ENCODE data around the gene STRA6. TPM values are rescaled to one million over a fixed set of nuclear protein-coding genes. Genes with fewer than 3 reads are reported as not detected.

Gene STRA6
- total RNA-seq, 3 donors from 2014 or later, result 0.98 to 1.0 TPM; not detected in 1

DNA sequence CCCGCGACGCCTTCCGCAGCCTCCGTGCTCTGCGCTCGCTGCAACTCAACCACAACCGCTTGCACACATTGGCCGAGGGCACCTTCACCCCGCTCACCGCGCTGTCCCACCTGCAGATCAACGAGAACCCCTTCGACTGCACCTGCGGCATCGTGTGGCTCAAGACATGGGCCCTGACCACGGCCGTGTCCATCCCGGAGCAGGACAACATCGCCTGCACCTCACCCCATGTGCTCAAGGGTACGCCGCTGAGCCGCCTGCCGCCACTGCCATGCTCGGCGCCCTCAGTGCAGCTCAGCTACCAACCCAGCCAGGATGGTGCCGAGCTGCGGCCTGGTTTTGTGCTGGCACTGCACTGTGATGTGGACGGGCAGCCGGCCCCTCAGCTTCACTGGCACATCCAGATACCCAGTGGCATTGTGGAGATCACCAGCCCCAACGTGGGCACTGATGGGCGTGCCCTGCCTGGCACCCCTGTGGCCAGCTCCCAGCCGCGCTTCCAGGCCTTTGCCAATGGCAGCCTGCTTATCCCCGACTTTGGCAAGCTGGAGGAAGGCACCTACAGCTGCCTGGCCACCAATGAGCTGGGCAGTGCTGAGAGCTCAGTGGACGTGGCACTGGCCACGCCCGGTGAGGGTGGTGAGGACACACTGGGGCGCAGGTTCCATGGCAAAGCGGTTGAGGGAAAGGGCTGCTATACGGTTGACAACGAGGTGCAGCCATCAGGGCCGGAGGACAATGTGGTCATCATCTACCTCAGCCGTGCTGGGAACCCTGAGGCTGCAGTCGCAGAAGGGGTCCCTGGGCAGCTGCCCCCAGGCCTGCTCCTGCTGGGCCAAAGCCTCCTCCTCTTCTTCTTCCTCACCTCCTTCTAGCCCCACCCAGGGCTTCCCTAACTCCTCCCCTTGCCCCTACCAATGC is 27.1 kb downstream of the STRA6 start:
- peak in 1 of 2 donors; percentile 15 for DNase-seq (ENCODE audit: low spot score in 2 of 2)
- H3K4me3 ChIP-seq, result peak overlapping the region; percentile 43 to 68 (median 56)
- intact Hi-C loops (cut with DNase I; ENCODE audit: low total_unique reads), result no loop called here
- no peak for TF ChIP-seq POLR2A (IDR thresholded peaks at IDR 0.05)
- no peak for TF ChIP-seq POLR2AphosphoS5 (IDR thresholded peaks at IDR 0.05)
- no peak for TF ChIP-seq CTCF (IDR thresholded peaks at IDR 0.05)
- peak overlapping the region; percentile 88 to 95 for H3K27ac ChIP-seq
- H3K9me3 ChIP-seq, result no peaks in the 10 kb centered on the region
- H3K4me1 ChIP-seq, result peaks cover 30 to 36% of the 10 kb centered on the region in 2 donors
- H3K36me3 ChIP-seq, result no peaks in the 10 kb centered on the region
- no peaks in the 10 kb centered on the region for H3K27me3 ChIP-seq

DNA sequence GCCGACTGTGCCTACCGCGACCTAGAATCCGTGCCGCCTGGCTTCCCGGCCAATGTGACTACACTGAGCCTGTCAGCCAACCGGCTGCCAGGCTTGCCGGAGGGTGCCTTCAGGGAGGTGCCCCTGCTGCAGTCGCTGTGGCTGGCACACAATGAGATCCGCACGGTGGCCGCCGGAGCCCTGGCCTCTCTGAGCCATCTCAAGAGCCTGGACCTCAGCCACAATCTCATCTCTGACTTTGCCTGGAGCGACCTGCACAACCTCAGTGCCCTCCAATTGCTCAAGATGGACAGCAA is 27.7 kb downstream of the STRA6 start:
- Histone ChIP-seq H3K27ac (peak overlapping the region; percentile 88 to 95), H3K4me1 (peaks cover 24 to 32% of the 10 kb centered on the region in 2 donors), H3K27me3 (no peaks in the 10 kb centered on the region), H3K36me3 (no peaks in the 10 kb centered on the region), H3K4me3 (peak overlapping the region; percentile 43 to 68 (median 56)), H3K9me3 (no peaks in the 10 kb centered on the region)
- no peak for TF ChIP-seq POLR2AphosphoS5 (IDR thresholded peaks at IDR 0.05)
- TF ChIP-seq CTCF (IDR thresholded peaks at IDR 0.05), result no peak
- TF ChIP-seq POLR2A (IDR thresholded peaks at IDR 0.05), result no peak
- DNase-seq (ENCODE audit: low spot score in 2 of 2), result peak in 1 of 2 donors; percentile 12
- intact Hi-C loops (cut with DNase I; ENCODE audit: low total_unique reads), result no loop called here

GRCh38 chr15:74174219-74174957 is 28.2 kb downstream of the STRA6 start:
- DNase-seq (ENCODE audit: low spot score in 2 of 2), result peak in 1 of 2 donors; percentile 35
- H3K27ac ChIP-seq, result peak overlapping the region; percentile 88 to 95
- TF ChIP-seq POLR2A (IDR thresholded peaks at IDR 0.05), result no peak
- no peak for TF ChIP-seq CTCF (IDR thresholded peaks at IDR 0.05)
- TF ChIP-seq POLR2AphosphoS5 (IDR thresholded peaks at IDR 0.05), result no peak
- H3K36me3 ChIP-seq, result no peaks in the 10 kb centered on the region
- peaks cover 19 to 28% of the 10 kb centered on the region in 2 donors for H3K4me1 ChIP-seq
- intact Hi-C loops (cut with DNase I; ENCODE audit: low total_unique reads), result no loop called here
- H3K27me3 ChIP-seq, result no peaks in the 10 kb centered on the region
- H3K9me3 ChIP-seq, result no peaks in the 10 kb centered on the region
- H3K4me3 ChIP-seq, result peak overlapping the region; percentile 43 to 68 (median 56)

DNA sequence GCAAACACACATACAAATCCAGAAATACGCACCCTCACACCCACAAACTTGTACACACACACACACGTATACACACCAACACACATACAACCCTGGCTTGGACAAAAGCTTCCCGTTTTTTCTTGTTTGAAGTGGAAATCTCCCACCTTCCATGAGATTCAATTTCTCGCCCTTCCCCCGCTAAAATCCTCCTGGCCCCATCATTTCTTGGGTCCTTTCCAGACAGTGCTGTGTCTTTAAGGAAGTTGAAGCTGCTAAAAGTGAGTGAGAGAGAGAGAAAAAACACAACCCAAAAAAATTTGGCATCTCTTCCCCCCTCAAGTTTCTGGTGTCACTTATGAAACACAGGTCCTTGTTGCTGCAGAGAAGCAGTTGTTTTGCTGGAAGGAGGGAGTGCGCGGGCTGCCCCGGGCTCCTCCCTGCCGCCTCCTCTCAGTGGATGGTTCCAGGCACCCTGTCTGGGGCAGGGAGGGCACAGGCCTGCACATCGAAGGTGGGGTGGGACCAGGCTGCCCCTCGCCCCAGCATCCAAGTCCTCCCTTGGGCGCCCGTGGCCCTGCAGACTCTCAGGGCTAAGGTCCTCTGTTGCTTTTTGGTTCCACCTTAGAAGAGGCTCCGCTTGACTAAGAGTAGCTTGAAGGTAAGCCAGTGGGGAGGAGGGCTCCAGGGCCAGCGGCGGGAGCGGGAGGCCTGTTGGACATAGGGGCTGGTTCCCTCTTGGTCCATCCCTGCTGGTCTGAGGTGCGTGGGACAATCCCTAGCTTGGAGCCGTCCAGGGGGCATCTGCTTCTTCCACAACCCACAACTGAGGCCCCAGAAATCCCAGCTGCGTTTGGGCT is 29.0 kb downstream of the STRA6 start, which contains the start of gene ISLR:
Gene ISLR (plus strand): TSS at position 331 of the 839 bp plus-strand sequence. CDS start 1,149 bp downstream, outside the sequence.
- no peak for TF ChIP-seq POLR2A (IDR thresholded peaks at IDR 0.05)
- TF ChIP-seq CTCF (IDR thresholded peaks at IDR 0.05), result no peak
- peak in 2 of 3 donors; percentile 12 for TF ChIP-seq POLR2AphosphoS5 (IDR thresholded peaks at IDR 0.05)
- peak in 1 of 2 donors; percentile 46 for DNase-seq (ENCODE audit: low spot score in 2 of 2)
- no peaks in the 10 kb centered on the region for H3K36me3 ChIP-seq
- peaks cover 12 to 22% of the 10 kb centered on the region in 2 donors for H3K4me1 ChIP-seq
- H3K27me3 ChIP-seq, result no peaks in the 10 kb centered on the region
- no peaks in the 10 kb centered on the region for H3K9me3 ChIP-seq
- intact Hi-C loops (cut with DNase I; ENCODE audit: low total_unique reads), result no loop called here
- peak within 1 kb of the TSS; percentile 88 to 95 for H3K27ac ChIP-seq
- H3K4me3 ChIP-seq, result peak within 1 kb of the TSS; percentile 43 to 68 (median 56)

Data from breast epithelium (tissue), 4 donors.